ENCODE measurements around the gene DUSP10. TPM values are rescaled to one million over a fixed set of nuclear protein-coding genes. Genes with fewer than 3 reads are reported as not detected.

DUSP10 gene
- total RNA-seq, 2 experiments from 2014 or later, result 10.8 to 12.9 TPM

- no peak for ATAC-seq
- POLR2A ChIA-PET, result interaction anchor here (2.7 kb wide), 1 partner anchor 32 kb away, joined by 8 read pairs; the partner anchor contains the start of gene DUSP10
- DNase-seq, result no peak
- H3K27me3 Mint-ChIP-seq, result no peaks in the 10 kb centered on the region
- H3K9me3 Mint-ChIP-seq, result peaks cover 2% of the 10 kb centered on the region
- TF ChIP-seq CTCF (IDR thresholded peaks at IDR 0.05), result no peak
- CTCF ChIA-PET, result interaction anchor here (0.6 kb wide), 1 partner anchor 30 kb away, joined by 4 read pairs; no protein-coding TSS in a partner anchor
- peaks cover 51% of the 10 kb centered on the region for H3K4me1 Mint-ChIP-seq (ENCODE audit: low read depth)
- H3K4me3 Mint-ChIP-seq, result no peak overlapping the region
- no peak overlapping the region for H3K27ac Mint-ChIP-seq
- peaks cover 1% of the 10 kb centered on the region for H3K36me3 Mint-ChIP-seq (ENCODE audit: low read depth)
- intact Hi-C loops (cut with micrococcal nuclease), result no loop called here
Observed at GRCh38 chr1:221773383-221773782, 31.5 kb upstream of the DUSP10 start.

- no peak for ATAC-seq
- ChIA-PET CTCF (no interaction called here), POLR2A (no interaction called here)
- H3K4me3 Mint-ChIP-seq, result no peak overlapping the region
- peaks cover 42% of the 10 kb centered on the region for H3K4me1 Mint-ChIP-seq (ENCODE audit: low read depth)
- no peak overlapping the region for H3K27ac Mint-ChIP-seq
- TF ChIP-seq CTCF (IDR thresholded peaks at IDR 0.05), result no peak
- DNase-seq, result no peak
- intact Hi-C loops (cut with micrococcal nuclease), result no loop called here
- peaks cover 1% of the 10 kb centered on the region for H3K36me3 Mint-ChIP-seq (ENCODE audit: low read depth)
- peaks cover 2% of the 10 kb centered on the region for H3K9me3 Mint-ChIP-seq
- no peaks in the 10 kb centered on the region for H3K27me3 Mint-ChIP-seq
Observed at GRCh38 chr1:221772117-221772516, 30.2 kb upstream of the DUSP10 start.

- DNase-seq, result no peak
- Mint-ChIP-seq H3K9me3 (no peaks in the 10 kb centered on the region), H3K27ac (peak overlapping the region; percentile 42), H3K4me1 (ENCODE audit: low read depth) (peaks cover 24% of the 10 kb centered on the region), H3K4me3 (no peak overlapping the region), H3K36me3 (ENCODE audit: low read depth) (no peaks in the 10 kb centered on the region), H3K27me3 (no peaks in the 10 kb centered on the region)
- intact Hi-C loops (cut with micrococcal nuclease), result no loop called here
- ChIA-PET POLR2A (interaction anchor here (1.0 kb wide), 1 partner anchor 27 kb away, joined by 4 read pairs; the partner anchor contains the start of gene DUSP10), CTCF (interaction anchor here (1.4 kb wide), 1 partner anchor 13 kb away, joined by 4 read pairs; no protein-coding TSS in a partner anchor)
- TF ChIP-seq CTCF (IDR thresholded peaks at IDR 0.05), result peak; percentile 12
- ATAC-seq, result peak; percentile 30
Observed at GRCh38 chr1:221768444-221769066, 26.7 kb upstream of the DUSP10 start.

- Mint-ChIP-seq H3K27me3 (no peaks in the 10 kb centered on the region), H3K4me3 (no peak overlapping the region), H3K9me3 (no peaks in the 10 kb centered on the region), H3K36me3 (ENCODE audit: low read depth) (no peaks in the 10 kb centered on the region), H3K4me1 (ENCODE audit: low read depth) (peaks cover 30% of the 10 kb centered on the region), H3K27ac (no peak overlapping the region)
- no peak for DNase-seq
- CTCF ChIA-PET, result no interaction called here
- intact Hi-C loops (cut with micrococcal nuclease), result no loop called here
- no peak for ATAC-seq
- TF ChIP-seq CTCF (IDR thresholded peaks at IDR 0.05), result no peak
- POLR2A ChIA-PET, result no interaction called here
Observed at GRCh38 chr1:221766210-221766609, 24.3 kb upstream of the DUSP10 start.

- ATAC-seq, result no peak
- intact Hi-C loops (cut with micrococcal nuclease), result no loop called here
- H3K4me1 Mint-ChIP-seq (ENCODE audit: low read depth), result peaks cover 36% of the 10 kb centered on the region
- H3K4me3 Mint-ChIP-seq, result no peak overlapping the region
- CTCF ChIA-PET, result no interaction called here
- H3K27ac Mint-ChIP-seq, result no peak overlapping the region
- H3K9me3 Mint-ChIP-seq, result no peaks in the 10 kb centered on the region
- no peaks in the 10 kb centered on the region for H3K36me3 Mint-ChIP-seq (ENCODE audit: low read depth)
- POLR2A ChIA-PET, result no interaction called here
- DNase-seq, result no peak
- no peaks in the 10 kb centered on the region for H3K27me3 Mint-ChIP-seq
- no peak for TF ChIP-seq CTCF (IDR thresholded peaks at IDR 0.05)
Observed at GRCh38 chr1:221765527-221765926, 23.6 kb upstream of the DUSP10 start.
